Right lobe of liver (tissue), 6 donors: ENCODE results near the gene PPARGC1A. TPM values are rescaled to one million over a fixed set of nuclear protein-coding genes. Genes with fewer than 3 reads are reported as not detected.

ENCODE experiments used
- ATAC-seq, 4 donors: fragments of 200-7000 bp; cut with Tn5 transposase; one replicate each; pipeline ENCODE4 v1.9.1; 2020; ENCODE audit warnings: mild to moderate bottlenecking in 4 of 4, moderate library complexity in 4 of 4
- DNase-seq, 3 donors: peaks; one replicate each; pipeline ENCODE4 v3.0.0-alpha.2; 2020
- H3K27ac ChIP-seq, 3 donors: fragments of 200-600 bp; one replicate each; pipeline ENCODE4 v1.8.0; 2022
- H3K27me3 ChIP-seq, 2 donors: fragments of 200-600 bp; one replicate each; pipeline ENCODE4 v1.8.0; 2022
- H3K36me3 ChIP-seq, 4 donors: fragments of 200-600 bp; sonication (generic) in 1 of 4; one replicate each; pipeline versions ENCODE4 v1.5.1 to v1.8.0; 2017 to 2022; ENCODE audit warnings: control low read depth in 1 of 4
- H3K4me1 ChIP-seq, 4 donors: fragments of 200-600 bp; sonication (generic) in 1 of 4; one replicate each; pipeline versions ENCODE4 v1.5.1 to v1.8.0; 2017 to 2022; ENCODE audit warnings: control low read depth in 1 of 4
- H3K4me3 ChIP-seq, 3 donors: fragments of 200-600 bp; one replicate each; pipeline ENCODE4 v1.8.0; 2022
- H3K9me3 ChIP-seq, 4 donors: fragments of 200-600 bp; sonication (generic) in 1 of 4; one replicate each; pipeline versions ENCODE4 v1.5.1 to v1.8.0; 2017 to 2022; ENCODE audit warnings: control low read depth in 1 of 4
- POLR2A ChIP-seq: fragments of 450-650 bp; IDR thresholded peaks from one replicate; pipeline ENCODE4 v1.6.1; 2017; ENCODE audit warnings: antibody characterized with exemption, mild to moderate bottlenecking
- WGBS: methylation state at CpG from one replicate; pipeline ENCODE4 v1.1.6; 2018; ENCODE audit warnings: low coverage, low lambda C conversion rate; ENCODE audit not compliant: insufficient coverage; ENCODE audit errors: missing lambda C conversion rate; 5-methylcytosine and 5-hydroxymethylcytosine counted together
- intact Hi-C, 2 donors: fragments of 100-400 bp; cut with DNase I; formaldehyde crosslinking; loops; one replicate each; pipeline versions ENCODE4 v1.11.2 to v1.14.1; 2022
- total RNA-seq, 6 experiments: library from RNA; depleted of rRNA in 2 of 6; stranded (reverse); fragments of >200 nt in 2 of 6; fragmentation: NEBNext Ultra II Directional in 3 of 6; extraction: Animal tissue kit (Norgen Biotek cat#: 25700) in 3 of 6; gene quantifications; one replicate each; pipeline versions ENCODE4 v1.1.0 to v1.2.4, GENCODE V29; 2016 to 2023
- TF ChIP-seq, protein P1 (sequence below), 4 donors: fragments of 200-600 bp in 3 of 4; fragments of 450-650 bp in 1 of 4; IDR thresholded peaks; one replicate each; pipeline versions ENCODE4 v1.5.1 to v1.8.0; 2016 to 2022; ENCODE audit warnings: antibody characterized with exemption in 4 of 4, mild to moderate bottlenecking in 2 of 4
- donor health status: DM: no; HTN: yes; CAD: no.
- donor health status: DM: no; HTN: no; CAD: no.
- donor health status: DM: no; HTN: no; CAD: no.
- donor health status: DM: no; HTN: yes; CAD: no.
- donor health status: DM: no; HTN: yes; CAD: no.

The PPARGC1A gene
- total RNA-seq, 6 experiments from 2014 or later: 13.8 to 61.0 (median 37.6) TPM

GRCh38 chr4:23811161-23811560 is 78.7 kb downstream of the PPARGC1A start:
- intact Hi-C loops: no loop called here
- H3K36me3 ChIP-seq: peaks cover 0 to 23% (median 9%) of the 10 kb centered on the region in 4 donors
- no CpG with 5 or more reads among the region's 2 CpGs for WGBS
- no peak for DNase-seq
- H3K4me3 ChIP-seq: no peak overlapping the region
- TF ChIP-seq, protein P1, sequence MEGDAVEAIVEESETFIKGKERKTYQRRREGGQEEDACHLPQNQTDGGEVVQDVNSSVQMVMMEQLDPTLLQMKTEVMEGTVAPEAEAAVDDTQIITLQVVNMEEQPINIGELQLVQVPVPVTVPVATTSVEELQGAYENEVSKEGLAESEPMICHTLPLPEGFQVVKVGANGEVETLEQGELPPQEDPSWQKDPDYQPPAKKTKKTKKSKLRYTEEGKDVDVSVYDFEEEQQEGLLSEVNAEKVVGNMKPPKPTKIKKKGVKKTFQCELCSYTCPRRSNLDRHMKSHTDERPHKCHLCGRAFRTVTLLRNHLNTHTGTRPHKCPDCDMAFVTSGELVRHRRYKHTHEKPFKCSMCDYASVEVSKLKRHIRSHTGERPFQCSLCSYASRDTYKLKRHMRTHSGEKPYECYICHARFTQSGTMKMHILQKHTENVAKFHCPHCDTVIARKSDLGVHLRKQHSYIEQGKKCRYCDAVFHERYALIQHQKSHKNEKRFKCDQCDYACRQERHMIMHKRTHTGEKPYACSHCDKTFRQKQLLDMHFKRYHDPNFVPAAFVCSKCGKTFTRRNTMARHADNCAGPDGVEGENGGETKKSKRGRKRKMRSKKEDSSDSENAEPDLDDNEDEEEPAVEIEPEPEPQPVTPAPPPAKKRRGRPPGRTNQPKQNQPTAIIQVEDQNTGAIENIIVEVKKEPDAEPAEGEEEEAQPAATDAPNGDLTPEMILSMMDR (IDR thresholded peaks at IDR 0.05): no peak
- no peak for TF ChIP-seq POLR2A
- H3K4me1 ChIP-seq: no peaks in the 10 kb centered on the region
- H3K27me3 ChIP-seq: no peaks in the 10 kb centered on the region
- H3K9me3 ChIP-seq: no peaks in the 10 kb centered on the region
- no peak for ATAC-seq
- H3K27ac ChIP-seq: no peak overlapping the region

DNA sequence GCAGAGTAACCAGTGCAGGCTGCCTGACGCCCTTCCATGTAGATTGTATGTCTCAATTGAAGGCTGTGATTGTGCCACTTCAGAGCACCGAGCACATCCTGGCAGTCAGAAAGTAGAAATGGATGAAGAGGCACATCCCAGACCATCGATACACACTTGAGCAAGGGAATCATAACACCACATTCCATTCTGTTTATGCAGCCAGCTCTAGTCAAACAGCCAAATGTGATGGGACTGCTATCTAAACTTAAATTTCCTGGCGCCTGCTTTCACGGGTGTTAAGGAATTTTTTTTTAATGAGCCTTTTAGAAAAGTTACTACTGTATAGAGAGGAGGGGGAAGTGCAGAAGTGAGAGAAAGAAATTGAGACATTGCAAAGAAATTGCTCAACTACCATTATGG is 84.4 kb downstream of the PPARGC1A start:
- intact Hi-C loops: no loop called here

GRCh38 chr4:23789762-23790161 is 100.1 kb downstream of the PPARGC1A start:
- ATAC-seq (peak; percentile 35 to 72 (median 56)), DNase-seq (peak in 2 of 3 donors; percentile 27 to 49)
- H3K4me1 ChIP-seq: peaks cover 0 to 7% (median 0%) of the 10 kb centered on the region in 4 donors
- TF ChIP-seq, protein P1 (IDR thresholded peaks at IDR 0.05): no peak
- no peak for TF ChIP-seq POLR2A
- no peak overlapping the region for H3K27ac ChIP-seq
- H3K4me3 ChIP-seq: no peak overlapping the region
- intact Hi-C loops: no loop called here
- no peaks in the 10 kb centered on the region for H3K27me3 ChIP-seq
- peaks cover 0 to 7% (median 0%) of the 10 kb centered on the region in 4 donors for H3K36me3 ChIP-seq
- H3K9me3 ChIP-seq: no peaks in the 10 kb centered on the region
- 70% methylated on average over 5 of the region's 5 CpGs for WGBS

More for the DNA sequence above, 84.4 kb downstream of the PPARGC1A start:
- Histone ChIP-seq H3K27ac (no peak overlapping the region), H3K9me3 (no peaks in the 10 kb centered on the region), H3K27me3 (no peaks in the 10 kb centered on the region), H3K36me3 (peaks cover 0 to 11% (median 4%) of the 10 kb centered on the region in 4 donors), H3K4me1 (no peaks in the 10 kb centered on the region), H3K4me3 (no peak overlapping the region)
- ATAC-seq: no peak
- no peak for DNase-seq
- no peak for TF ChIP-seq POLR2A
- TF ChIP-seq, protein P1 (IDR thresholded peaks at IDR 0.05): no peak
- 54% methylated on average over 4 of the region's 5 CpGs for WGBS

DNA sequence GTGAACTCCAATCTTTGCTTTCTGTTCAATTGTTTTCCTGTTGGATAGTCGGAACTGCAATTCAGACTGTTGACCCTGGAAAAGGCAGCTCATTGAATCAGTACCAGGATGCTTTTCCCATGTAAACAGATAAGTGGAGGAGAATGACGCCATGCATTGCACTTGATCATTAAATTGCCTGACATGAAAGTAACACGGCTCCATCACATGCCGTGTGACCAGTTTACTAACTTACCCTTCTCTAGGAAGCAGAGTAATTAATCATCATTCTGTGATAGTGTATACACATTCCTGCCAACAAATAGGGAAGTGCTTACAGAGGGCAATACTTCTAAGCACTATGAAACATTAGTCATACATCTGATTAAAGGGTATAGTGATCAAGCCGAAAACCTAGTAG is 101.4 kb downstream of the PPARGC1A start:
- intact Hi-C loops: no loop called here
- DNase-seq: peak in 1 of 3 donors; percentile 29
- H3K27me3 ChIP-seq: no peaks in the 10 kb centered on the region
- no peaks in the 10 kb centered on the region for H3K9me3 ChIP-seq
- peak; percentile 31 to 89 (median 59) for ATAC-seq
- TF ChIP-seq, protein P1 (IDR thresholded peaks at IDR 0.05): no peak
- TF ChIP-seq POLR2A: no peak
- no peak overlapping the region for H3K4me3 ChIP-seq
- H3K4me1 ChIP-seq: peaks cover 0 to 7% (median 0%) of the 10 kb centered on the region in 4 donors
- WGBS: 17% methylated on average over 5 of the region's 5 CpGs
- H3K27ac ChIP-seq: no peak overlapping the region
- peaks cover 0 to 3% (median 0%) of the 10 kb centered on the region in 4 donors for H3K36me3 ChIP-seq
